ENCODE results near the gene PAK3.

PAK3 gene

DNA sequence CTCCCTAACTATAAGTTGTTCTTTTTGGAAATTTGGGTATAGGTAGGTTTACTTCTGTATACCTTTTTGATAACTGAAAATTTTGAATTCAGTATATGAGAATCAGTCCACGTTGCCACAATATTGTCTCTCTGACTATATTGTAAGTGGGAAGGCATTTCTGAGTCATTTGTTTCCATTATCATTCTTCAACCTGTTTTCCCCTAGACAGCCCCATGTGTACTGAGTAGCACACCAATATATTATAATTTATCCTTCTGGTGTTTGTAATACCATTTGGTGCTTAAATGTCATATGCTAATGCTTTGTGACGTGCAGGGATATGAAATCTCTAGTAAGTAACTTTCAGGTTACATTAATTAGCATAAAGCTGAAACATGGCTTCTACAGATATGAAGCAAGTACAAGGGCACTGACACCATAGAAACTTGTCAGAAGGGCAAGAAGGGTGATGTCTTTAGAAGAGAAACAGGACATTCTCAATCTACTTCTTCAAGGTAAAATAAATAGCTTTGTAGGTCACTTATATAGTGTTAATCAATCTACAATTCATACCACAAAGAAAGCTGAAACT is 27.7 kb downstream of the PAK3 start:
- DNase-seq (ENCODE audit: low read depth, low spot score) = no peak
- TF ChIP-seq, protein P1, sequence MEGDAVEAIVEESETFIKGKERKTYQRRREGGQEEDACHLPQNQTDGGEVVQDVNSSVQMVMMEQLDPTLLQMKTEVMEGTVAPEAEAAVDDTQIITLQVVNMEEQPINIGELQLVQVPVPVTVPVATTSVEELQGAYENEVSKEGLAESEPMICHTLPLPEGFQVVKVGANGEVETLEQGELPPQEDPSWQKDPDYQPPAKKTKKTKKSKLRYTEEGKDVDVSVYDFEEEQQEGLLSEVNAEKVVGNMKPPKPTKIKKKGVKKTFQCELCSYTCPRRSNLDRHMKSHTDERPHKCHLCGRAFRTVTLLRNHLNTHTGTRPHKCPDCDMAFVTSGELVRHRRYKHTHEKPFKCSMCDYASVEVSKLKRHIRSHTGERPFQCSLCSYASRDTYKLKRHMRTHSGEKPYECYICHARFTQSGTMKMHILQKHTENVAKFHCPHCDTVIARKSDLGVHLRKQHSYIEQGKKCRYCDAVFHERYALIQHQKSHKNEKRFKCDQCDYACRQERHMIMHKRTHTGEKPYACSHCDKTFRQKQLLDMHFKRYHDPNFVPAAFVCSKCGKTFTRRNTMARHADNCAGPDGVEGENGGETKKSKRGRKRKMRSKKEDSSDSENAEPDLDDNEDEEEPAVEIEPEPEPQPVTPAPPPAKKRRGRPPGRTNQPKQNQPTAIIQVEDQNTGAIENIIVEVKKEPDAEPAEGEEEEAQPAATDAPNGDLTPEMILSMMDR (IDR thresholded peaks at IDR 0.05; ENCODE audit: insufficient read depth, low read length, missing control alignments) = no peak
- H3K4me3 ChIP-seq (ENCODE audit: low read depth, low read length) = no peak overlapping the region
- POLR2A ChIA-PET = no interaction called here
- CTCF ChIA-PET = no interaction called here

DNA sequence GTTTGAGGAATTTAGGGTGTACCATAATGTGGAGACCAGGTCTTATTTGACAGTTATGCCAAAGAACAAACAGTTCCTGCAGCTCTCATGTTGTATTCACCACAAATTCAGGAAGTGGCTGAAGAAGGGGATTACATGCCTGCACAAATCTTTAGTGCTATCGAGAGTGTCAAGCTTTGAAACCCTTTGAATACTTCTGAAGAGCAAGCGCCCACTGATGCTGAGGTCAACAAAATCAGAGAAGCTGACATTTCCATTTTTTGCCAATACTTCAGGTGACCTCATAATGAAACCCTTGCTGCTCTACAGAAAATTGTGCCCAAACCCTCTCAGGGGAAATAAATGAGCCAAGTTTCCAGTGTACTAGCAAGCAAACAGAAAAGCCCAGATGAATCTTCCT is 28.4 kb downstream of the PAK3 start:
- TF ChIP-seq, protein P1 (IDR thresholded peaks at IDR 0.05; ENCODE audit: insufficient read depth, low read length, missing control alignments) = no peak
- no peak overlapping the region for H3K4me3 ChIP-seq (ENCODE audit: low read depth, low read length)
- POLR2A ChIA-PET = no interaction called here
- CTCF ChIA-PET = no interaction called here
- no peak for DNase-seq (ENCODE audit: low read depth, low spot score)

DNA sequence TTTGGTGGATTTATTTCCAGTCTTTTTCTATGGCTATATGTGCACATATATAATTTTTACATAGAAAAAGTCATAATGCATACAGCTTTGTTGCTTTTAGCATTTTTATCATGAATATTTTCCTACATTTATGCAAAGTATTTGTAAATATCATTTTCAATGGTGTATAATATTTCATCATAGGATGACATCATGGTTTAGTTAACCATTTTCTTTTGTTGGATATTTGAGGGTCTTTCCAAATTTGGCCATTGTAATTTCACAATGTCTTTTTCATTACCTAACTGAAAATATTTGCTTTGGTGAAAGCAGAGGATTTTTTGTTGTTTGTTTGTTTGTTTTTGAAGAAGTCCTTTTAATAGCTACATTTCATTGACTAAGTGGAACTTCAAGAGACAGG is 31.0 kb downstream of the PAK3 start:
- TF ChIP-seq, protein P1 (IDR thresholded peaks at IDR 0.05; ENCODE audit: insufficient read depth, low read length, missing control alignments) = no peak
- no peak overlapping the region for H3K4me3 ChIP-seq (ENCODE audit: low read depth, low read length)
- no peak for DNase-seq (ENCODE audit: low read depth, low spot score)
- CTCF ChIA-PET = no interaction called here
- POLR2A ChIA-PET = no interaction called here

DNA sequence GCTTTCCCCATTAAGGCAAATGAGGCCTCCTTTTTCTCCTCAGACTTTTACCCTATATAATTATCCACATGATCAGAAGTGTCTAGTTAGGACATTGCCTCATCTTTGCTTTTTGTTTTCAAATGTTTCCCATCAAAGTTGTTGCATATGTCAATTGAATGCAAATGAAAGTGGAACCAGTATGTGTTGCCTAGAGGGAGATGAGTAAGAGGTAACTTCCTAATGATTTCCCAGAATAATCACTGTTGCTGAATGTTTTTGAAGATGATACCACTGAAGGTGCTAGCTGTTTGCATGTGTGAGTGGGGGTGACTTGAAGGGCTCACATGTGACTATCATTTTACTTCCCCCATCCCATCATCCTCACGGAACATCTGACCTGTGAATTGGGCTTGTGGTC is 33.9 kb downstream of the PAK3 start:
- TF ChIP-seq, protein P1 (IDR thresholded peaks at IDR 0.05; ENCODE audit: insufficient read depth, low read length, missing control alignments) = no peak
- ChIA-PET CTCF (no interaction called here), POLR2A (no interaction called here)
- DNase-seq (ENCODE audit: low read depth, low spot score) = no peak
- no peak overlapping the region for H3K4me3 ChIP-seq (ENCODE audit: low read depth, low read length)

DNA sequence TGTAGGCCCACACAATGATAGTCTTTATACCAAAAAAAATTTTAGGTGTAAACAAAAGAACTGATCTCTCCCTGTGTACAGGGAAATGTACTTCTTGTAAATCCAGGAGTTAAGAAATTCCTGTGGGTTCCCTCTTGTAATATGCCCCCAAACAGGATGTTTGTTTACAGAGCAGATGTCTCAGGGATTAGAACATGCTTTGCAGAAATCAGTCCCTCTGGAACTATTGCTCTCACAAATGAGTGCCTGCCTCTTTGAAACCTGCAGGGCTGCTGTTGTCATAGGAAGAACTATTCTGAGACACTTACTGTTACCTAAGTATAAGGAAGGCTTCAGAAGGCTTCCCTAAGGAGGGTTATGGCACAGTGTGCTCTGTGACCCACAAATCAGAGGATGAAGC is 35.6 kb downstream of the PAK3 start:
- TF ChIP-seq, protein P1 (IDR thresholded peaks at IDR 0.05; ENCODE audit: insufficient read depth, low read length, missing control alignments) = no peak
- no peak for DNase-seq (ENCODE audit: low read depth, low spot score)
- ChIA-PET POLR2A (no interaction called here), CTCF (no interaction called here)
- H3K4me3 ChIP-seq (ENCODE audit: low read depth, low read length) = no peak overlapping the region

DNA sequence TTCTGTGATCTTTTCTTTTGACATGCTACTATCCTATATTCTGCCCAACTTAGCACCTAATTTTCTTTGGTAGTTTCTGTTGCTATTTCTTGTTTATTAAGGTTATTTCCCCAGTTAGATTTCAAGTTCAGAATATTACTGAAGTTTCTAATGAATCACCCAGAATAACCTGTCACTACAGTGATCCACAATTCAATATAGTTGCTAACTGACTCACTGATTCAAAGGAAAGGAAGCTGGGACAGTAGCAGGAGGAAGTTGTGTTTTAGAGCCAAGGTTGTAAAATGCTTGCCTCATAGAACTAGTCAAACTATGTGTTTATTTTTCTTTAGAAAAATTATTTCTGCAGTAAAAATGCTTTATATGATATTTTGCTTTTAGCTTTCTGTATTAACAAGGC is 37.4 kb downstream of the PAK3 start:
- DNase-seq (ENCODE audit: low read depth, low spot score) = no peak
- ChIA-PET POLR2A (no interaction called here), CTCF (no interaction called here)
- no peak overlapping the region for H3K4me3 ChIP-seq (ENCODE audit: low read depth, low read length)
- TF ChIP-seq, protein P1 (IDR thresholded peaks at IDR 0.05; ENCODE audit: insufficient read depth, low read length, missing control alignments) = no peak
